Upper lobe of left lung (tissue), 4 donors: Measurements from ENCODE around the gene PRR3.

Experiments used
- EP300 ChIP-seq, 4 donors: sonication (generic); formaldehyde crosslinking; IDR thresholded peaks; one replicate each; pipeline ENCODE4 v1.5.1; 2017; ENCODE audit warnings: antibody characterized with exemption in 4 of 4, control low read depth in 2 of 4
- POLR2AphosphoS5 ChIP-seq, 2 donors: sonication (generic); formaldehyde crosslinking; IDR thresholded peaks; one replicate each; pipeline ENCODE4 v1.5.1; 2017; ENCODE audit warnings: antibody characterized with exemption in 2 of 2
- TF ChIP-seq, protein P1 (sequence below), 6 experiments: fragments of 450-650 bp in 4 of 6; fragments of 200-600 bp in 2 of 6; sonication (generic) in 2 of 6; IDR thresholded peaks; one replicate each; pipeline ENCODE4 v1.5.1; 2016 to 2019; ENCODE audit warnings: antibody characterized with exemption in 6 of 6

GRCh38 chr6:30547454-30547853 lies 9.6 kb upstream of the PRR3 start:
- TF ChIP-seq POLR2AphosphoS5 (IDR thresholded peaks at IDR 0.05) = no peak
- TF ChIP-seq, protein P1, sequence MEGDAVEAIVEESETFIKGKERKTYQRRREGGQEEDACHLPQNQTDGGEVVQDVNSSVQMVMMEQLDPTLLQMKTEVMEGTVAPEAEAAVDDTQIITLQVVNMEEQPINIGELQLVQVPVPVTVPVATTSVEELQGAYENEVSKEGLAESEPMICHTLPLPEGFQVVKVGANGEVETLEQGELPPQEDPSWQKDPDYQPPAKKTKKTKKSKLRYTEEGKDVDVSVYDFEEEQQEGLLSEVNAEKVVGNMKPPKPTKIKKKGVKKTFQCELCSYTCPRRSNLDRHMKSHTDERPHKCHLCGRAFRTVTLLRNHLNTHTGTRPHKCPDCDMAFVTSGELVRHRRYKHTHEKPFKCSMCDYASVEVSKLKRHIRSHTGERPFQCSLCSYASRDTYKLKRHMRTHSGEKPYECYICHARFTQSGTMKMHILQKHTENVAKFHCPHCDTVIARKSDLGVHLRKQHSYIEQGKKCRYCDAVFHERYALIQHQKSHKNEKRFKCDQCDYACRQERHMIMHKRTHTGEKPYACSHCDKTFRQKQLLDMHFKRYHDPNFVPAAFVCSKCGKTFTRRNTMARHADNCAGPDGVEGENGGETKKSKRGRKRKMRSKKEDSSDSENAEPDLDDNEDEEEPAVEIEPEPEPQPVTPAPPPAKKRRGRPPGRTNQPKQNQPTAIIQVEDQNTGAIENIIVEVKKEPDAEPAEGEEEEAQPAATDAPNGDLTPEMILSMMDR (IDR thresholded peaks at IDR 0.05) = no peak
- no peak for TF ChIP-seq EP300 (IDR thresholded peaks at IDR 0.05)
